Measurements from ENCODE around the gene KL. TPM values are rescaled to one million over a fixed set of nuclear protein-coding genes. Genes with fewer than 3 reads are reported as not detected.

Gene KL
- total RNA-seq, 1 experiment from 2014 or later: not detected

DNA sequence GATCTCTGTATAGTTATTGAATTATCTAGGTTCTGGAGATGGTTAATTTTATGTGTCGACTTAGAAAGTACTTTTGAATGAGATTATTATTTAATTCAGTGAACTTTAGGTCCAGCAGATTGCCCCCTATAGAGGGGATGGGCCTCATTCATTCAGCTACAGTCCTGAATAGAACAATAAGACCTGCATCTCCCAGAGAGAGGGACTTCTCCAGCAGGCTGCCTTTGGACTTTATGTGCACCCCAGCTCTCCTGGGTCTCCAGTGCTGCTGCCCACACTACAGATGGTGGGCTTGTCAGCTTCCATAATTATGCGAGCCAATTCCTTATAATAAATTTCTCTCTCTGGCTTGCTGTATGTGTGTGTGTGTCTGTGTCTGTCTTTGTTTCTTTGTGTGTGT is 39.3 kb upstream of the KL start:
- Mint-ChIP-seq H3K27me3 (ENCODE audit: low read depth) (no peaks in the 10 kb centered on the region), H3K4me1 (peaks cover 21% of the 10 kb centered on the region), H3K36me3 (no peaks in the 10 kb centered on the region), H3K4me3 (no peak overlapping the region), H3K27ac (peak overlapping the region; percentile 19; the same call in 1 of the 2 replicates), H3K9me3 (no peaks in the 10 kb centered on the region)
- TF ChIP-seq GTF2I (CRISPR knock-in tag; conservative IDR thresholded peaks at IDR 0.05) (no peak), ARID4B (CRISPR knock-in tag; IDR thresholded peaks at IDR 0.05; ENCODE audit: borderline replicate concordance) (no peak), TEAD4 (CRISPR knock-in tag; IDR thresholded peaks at IDR 0.05) (no peak), TP53 (CRISPR knock-in tag; IDR thresholded peaks at IDR 0.05) (no peak), NR2C2 (CRISPR knock-in tag; IDR thresholded peaks at IDR 0.05) (no peak), ZNF263 (CRISPR knock-in tag; IDR thresholded peaks at IDR 0.05; ENCODE audit: low read depth) (no peak), ZNF138 (CRISPR knock-in tag; conservative IDR thresholded peaks at IDR 0.05) (no peak), ZNF425 (CRISPR knock-in tag; conservative IDR thresholded peaks at IDR 0.05) (no peak), CREB1 (CRISPR knock-in tag; IDR thresholded peaks at IDR 0.05) (no peak)
- TF ChIP-seq, protein P1, sequence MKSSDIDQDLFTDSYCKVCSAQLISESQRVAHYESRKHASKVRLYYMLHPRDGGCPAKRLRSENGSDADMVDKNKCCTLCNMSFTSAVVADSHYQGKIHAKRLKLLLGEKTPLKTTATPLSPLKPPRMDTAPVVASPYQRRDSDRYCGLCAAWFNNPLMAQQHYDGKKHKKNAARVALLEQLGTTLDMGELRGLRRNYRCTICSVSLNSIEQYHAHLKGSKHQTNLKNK (CRISPR knock-in tag; IDR thresholded peaks at IDR 0.05): no peak
- TF ChIP-seq, protein P2, sequence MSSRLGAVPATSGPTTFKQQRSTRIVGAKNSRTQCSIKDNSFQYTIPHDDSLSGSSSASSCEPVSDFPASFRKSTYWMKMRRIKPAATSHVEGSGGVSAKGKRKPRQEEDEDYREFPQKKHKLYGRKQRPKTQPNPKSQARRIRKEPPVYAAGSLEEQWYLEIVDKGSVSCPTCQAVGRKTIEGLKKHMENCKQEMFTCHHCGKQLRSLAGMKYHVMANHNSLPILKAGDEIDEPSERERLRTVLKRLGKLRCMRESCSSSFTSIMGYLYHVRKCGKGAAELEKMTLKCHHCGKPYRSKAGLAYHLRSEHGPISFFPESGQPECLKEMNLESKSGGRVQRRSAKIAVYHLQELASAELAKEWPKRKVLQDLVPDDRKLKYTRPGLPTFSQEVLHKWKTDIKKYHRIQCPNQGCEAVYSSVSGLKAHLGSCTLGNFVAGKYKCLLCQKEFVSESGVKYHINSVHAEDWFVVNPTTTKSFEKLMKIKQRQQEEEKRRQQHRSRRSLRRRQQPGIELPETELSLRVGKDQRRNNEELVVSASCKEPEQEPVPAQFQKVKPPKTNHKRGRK (CRISPR knock-in tag; IDR thresholded peaks at IDR 0.05; ENCODE audit: borderline replicate concordance): no peak
- ATAC-seq (no peak), DNase-seq (ENCODE audit: low spot score) (no peak)
- ChIA-PET POLR2A (no interaction called here), CTCF (interaction anchor here (0.7 kb wide), 1 partner anchor 56 kb away, joined by 3 read pairs; no protein-coding TSS in a partner anchor)

DNA sequence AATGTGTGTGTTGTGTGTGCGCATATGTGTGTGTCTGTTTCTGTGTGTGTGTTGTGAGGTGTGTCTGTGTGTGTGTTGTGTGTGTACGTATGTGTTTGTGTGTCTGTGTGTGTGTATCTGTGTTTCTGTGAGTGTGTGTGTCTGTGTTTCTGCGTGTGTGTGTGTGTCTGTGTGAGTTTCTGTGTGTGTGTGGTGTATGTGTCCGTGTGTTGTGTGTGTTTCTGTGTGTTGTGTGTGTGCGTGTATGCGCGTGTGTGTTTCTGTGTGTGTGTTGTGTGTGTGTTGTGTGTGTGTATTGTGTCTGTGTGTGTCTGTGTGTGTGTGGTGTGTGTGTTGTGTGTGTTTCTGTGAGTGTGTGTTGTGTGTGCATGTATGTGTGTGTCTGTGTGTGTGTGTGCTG is 38.9 kb upstream of the KL start:
- no peak overlapping the region for H3K4me3 Mint-ChIP-seq
- ATAC-seq: no peak
- TF ChIP-seq, protein P3, sequence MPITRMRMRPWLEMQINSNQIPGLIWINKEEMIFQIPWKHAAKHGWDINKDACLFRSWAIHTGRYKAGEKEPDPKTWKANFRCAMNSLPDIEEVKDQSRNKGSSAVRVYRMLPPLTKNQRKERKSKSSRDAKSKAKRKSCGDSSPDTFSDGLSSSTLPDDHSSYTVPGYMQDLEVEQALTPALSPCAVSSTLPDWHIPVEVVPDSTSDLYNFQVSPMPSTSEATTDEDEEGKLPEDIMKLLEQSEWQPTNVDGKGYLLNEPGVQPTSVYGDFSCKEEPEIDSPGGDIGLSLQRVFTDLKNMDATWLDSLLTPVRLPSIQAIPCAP (CRISPR knock-in tag; IDR thresholded peaks at IDR 0.05): no peak
- TF ChIP-seq ZNF532 (CRISPR knock-in tag; IDR thresholded peaks at IDR 0.05; ENCODE audit: borderline replicate concordance) (no peak), ZNF671 (CRISPR knock-in tag; IDR thresholded peaks at IDR 0.05) (no peak), NFE2L1 (CRISPR knock-in tag; IDR thresholded peaks at IDR 0.05) (no peak), PRRX2 (CRISPR knock-in tag; IDR thresholded peaks at IDR 0.05) (no peak), ZNF219 (CRISPR knock-in tag; IDR thresholded peaks at IDR 0.05; ENCODE audit: borderline replicate concordance) (no peak), ZNF423 (CRISPR knock-in tag; IDR thresholded peaks at IDR 0.05) (no peak)
- TF ChIP-seq, protein P4, sequence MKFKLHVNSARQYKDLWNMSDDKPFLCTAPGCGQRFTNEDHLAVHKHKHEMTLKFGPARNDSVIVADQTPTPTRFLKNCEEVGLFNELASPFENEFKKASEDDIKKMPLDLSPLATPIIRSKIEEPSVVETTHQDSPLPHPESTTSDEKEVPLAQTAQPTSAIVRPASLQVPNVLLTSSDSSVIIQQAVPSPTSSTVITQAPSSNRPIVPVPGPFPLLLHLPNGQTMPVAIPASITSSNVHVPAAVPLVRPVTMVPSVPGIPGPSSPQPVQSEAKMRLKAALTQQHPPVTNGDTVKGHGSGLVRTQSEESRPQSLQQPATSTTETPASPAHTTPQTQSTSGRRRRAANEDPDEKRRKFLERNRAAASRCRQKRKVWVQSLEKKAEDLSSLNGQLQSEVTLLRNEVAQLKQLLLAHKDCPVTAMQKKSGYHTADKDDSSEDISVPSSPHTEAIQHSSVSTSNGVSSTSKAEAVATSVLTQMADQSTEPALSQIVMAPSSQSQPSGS (CRISPR knock-in tag; IDR thresholded peaks at IDR 0.05; ENCODE audit: borderline replicate concordance, low read depth): no peak

More for the DNA sequence above, 38.9 kb upstream of the KL start:
- CTCF ChIA-PET: no interaction called here
- Mint-ChIP-seq H3K4me1 (peaks cover 21% of the 10 kb centered on the region), H3K36me3 (no peaks in the 10 kb centered on the region), H3K9me3 (no peaks in the 10 kb centered on the region), H3K27me3 (ENCODE audit: low read depth) (no peaks in the 10 kb centered on the region), H3K27ac (peak overlapping the region; percentile 19)
- POLR2A ChIA-PET: no interaction called here
- no peak for DNase-seq (ENCODE audit: low spot score)
